Measurements from ENCODE around the gene HNRNPC.
"Not testable (repeated sequence)": the region's sequence is repeated elsewhere in the genome, so short reads cannot be mapped to it uniquely, and the experiment has no call there.

The HNRNPC gene

GRCh38 chr14:21272661-21273060 lies 3.4 kb upstream of the HNRNPC start:
- in situ Hi-C loops (cut with HindIII; ENCODE audit: low sequenced_read_pairs) = not testable (repeated sequence)

- in situ Hi-C loops (cut with HindIII; ENCODE audit: low sequenced_read_pairs) = no loop called here
These were observed 508 bp downstream of the HNRNPC start for GRCh38 chr14:21268617-21269251.

- in situ Hi-C loops (cut with HindIII; ENCODE audit: low sequenced_read_pairs) = no loop called here
These were observed 1.2 kb downstream of the HNRNPC start for GRCh38 chr14:21267886-21268616.

- in situ Hi-C loops (cut with HindIII; ENCODE audit: low sequenced_read_pairs) = no loop called here
These were observed 1.8 kb downstream of the HNRNPC start for GRCh38 chr14:21267431-21267845.

- in situ Hi-C loops (cut with HindIII; ENCODE audit: low sequenced_read_pairs) = no loop called here
These were observed 5.0 kb downstream of the HNRNPC start for GRCh38 chr14:21264025-21264801.

GRCh38 chr14:21263284-21264024 lies 5.8 kb downstream of the HNRNPC start:
- in situ Hi-C loops (cut with HindIII; ENCODE audit: low sequenced_read_pairs) = no loop called here

- in situ Hi-C loops (cut with HindIII; ENCODE audit: low sequenced_read_pairs) = no loop called here
These were observed 6.8 kb downstream of the HNRNPC start for GRCh38 chr14:21262410-21262809.

GRCh38 chr14:21261824-21262223 lies 7.4 kb downstream of the HNRNPC start:
- in situ Hi-C loops (cut with HindIII; ENCODE audit: low sequenced_read_pairs) = no loop called here

GRCh38 chr14:21258889-21259787 lies 10.1 kb downstream of the HNRNPC start:
- in situ Hi-C loops (cut with HindIII; ENCODE audit: low sequenced_read_pairs) = loop anchor here (10.0 kb wide), 1 partner anchor 54 kb away; no protein-coding TSS in a partner anchor

- in situ Hi-C loops (cut with HindIII; ENCODE audit: low sequenced_read_pairs) = loop anchor here (10.0 kb wide), 1 partner anchor 53 kb away; no protein-coding TSS in a partner anchor
These were observed 11.0 kb downstream of the HNRNPC start for GRCh38 chr14:21258005-21258888.

GRCh38 chr14:21257394-21257909 lies 11.8 kb downstream of the HNRNPC start:
- in situ Hi-C loops (cut with HindIII; ENCODE audit: low sequenced_read_pairs) = loop anchor here (10.0 kb wide), 1 partner anchor 53 kb away; no protein-coding TSS in a partner anchor

GRCh38 chr14:21256539-21257393 lies 12.5 kb downstream of the HNRNPC start:
- in situ Hi-C loops (cut with HindIII; ENCODE audit: low sequenced_read_pairs) = loop anchor here (10.0 kb wide), 1 partner anchor 52 kb away; no protein-coding TSS in a partner anchor

- in situ Hi-C loops (cut with HindIII; ENCODE audit: low sequenced_read_pairs) = loop anchor here (10.0 kb wide), 1 partner anchor 51 kb away; no protein-coding TSS in a partner anchor
These were observed 13.2 kb downstream of the HNRNPC start for GRCh38 chr14:21256102-21256447.

- in situ Hi-C loops (cut with HindIII; ENCODE audit: low sequenced_read_pairs) = loop anchor here (10.0 kb wide), 1 partner anchor 51 kb away; no protein-coding TSS in a partner anchor
These were observed 13.7 kb downstream of the HNRNPC start for GRCh38 chr14:21255385-21256101.

GRCh38 chr14:21252149-21252548 lies 17.1 kb downstream of the HNRNPC start:
- in situ Hi-C loops (cut with HindIII; ENCODE audit: low sequenced_read_pairs) = loop anchor here (10.0 kb wide), 1 partner anchor 47 kb away; no protein-coding TSS in a partner anchor

GRCh38 chr14:21251215-21251614 lies 18.0 kb downstream of the HNRNPC start:
- in situ Hi-C loops (cut with HindIII; ENCODE audit: low sequenced_read_pairs) = loop anchor here (10.0 kb wide), 1 partner anchor 46 kb away; no protein-coding TSS in a partner anchor
